Mesothelial cell of epicardium (in vitro differentiated cells): ENCODE measurements around the gene ACTL7A. TPM values are rescaled to one million over a fixed set of nuclear protein-coding genes. Genes with fewer than 3 reads are reported as not detected.

Experiments
- DNase-seq, 2 experiments: peaks; one replicate each; pipeline ENCODE4 v3.0.0; 2021; ENCODE audit warnings: low spot score in 2 of 2; ENCODE audit not compliant: unreplicated experiment in 2 of 2
- H3K27ac Mint-ChIP-seq: 2 replicates; pipeline ENCODE4 v1.8.0; 2021; ENCODE audit warnings: mixed read lengths
- H3K27me3 Mint-ChIP-seq: 2 replicates; pipeline ENCODE4 v1.8.0; 2021; ENCODE audit warnings: low read depth, mixed read lengths
- H3K36me3 Mint-ChIP-seq: 2 replicates; pipeline ENCODE4 v1.8.0; 2021; ENCODE audit warnings: mixed read lengths
- H3K4me1 Mint-ChIP-seq: 2 replicates; pipeline ENCODE4 v1.8.0; 2021; ENCODE audit warnings: mixed read lengths
- H3K4me3 Mint-ChIP-seq: 2 replicates; pipeline ENCODE4 v1.8.0; 2021; ENCODE audit warnings: mild to moderate bottlenecking, moderate library complexity, mixed read lengths
- H3K9me3 Mint-ChIP-seq: 2 replicates; pipeline ENCODE4 v1.8.0; 2021; ENCODE audit warnings: mixed read lengths
- total RNA-seq: library from RNA; stranded (reverse); gene quantifications from 3 replicates; pipeline ENCODE4 v1.2.1, GENCODE V29; 2021
- TF ChIP-seq, protein P1 (sequence below): fragments of 200-600 bp; sonication (generic); IDR thresholded peaks from one replicate; pipeline ENCODE4 v1.5.0; 2021; ENCODE audit warnings: antibody characterized with exemption; ENCODE audit not compliant: unreplicated experiment

ACTL7A gene
- total RNA-seq, 1 donor from 2014 or later, result not detected

DNA sequence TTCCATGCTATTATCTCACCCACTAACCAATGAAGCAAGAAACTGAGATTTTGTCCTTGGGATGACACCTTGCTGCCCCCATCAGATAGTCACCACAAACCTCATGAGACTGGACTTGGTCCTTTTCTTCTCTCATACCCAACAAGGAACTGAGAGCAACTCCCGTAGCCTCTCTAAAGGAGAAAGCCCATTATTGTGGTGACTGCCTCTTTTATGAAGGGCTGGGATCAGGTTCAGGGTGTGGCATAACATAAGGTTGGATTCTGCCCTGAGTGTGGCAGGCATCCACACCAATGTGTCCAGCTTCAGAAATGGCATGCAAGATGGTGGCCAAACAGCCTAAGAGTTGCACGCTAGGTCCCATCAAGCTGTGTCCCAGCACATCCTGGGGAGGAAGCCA, 1.3 kb upstream of the ACTL7A start:
- Mint-ChIP-seq H3K36me3 (peaks cover 2% of the 10 kb centered on the region), H3K4me1 (no peaks in the 10 kb centered on the region), H3K9me3 (no peaks in the 10 kb centered on the region), H3K27ac (no peak overlapping the region), H3K4me3 (no peak overlapping the region), H3K27me3 (peaks cover 4% of the 10 kb centered on the region)
- DNase-seq, result no peak
- TF ChIP-seq, protein P1, sequence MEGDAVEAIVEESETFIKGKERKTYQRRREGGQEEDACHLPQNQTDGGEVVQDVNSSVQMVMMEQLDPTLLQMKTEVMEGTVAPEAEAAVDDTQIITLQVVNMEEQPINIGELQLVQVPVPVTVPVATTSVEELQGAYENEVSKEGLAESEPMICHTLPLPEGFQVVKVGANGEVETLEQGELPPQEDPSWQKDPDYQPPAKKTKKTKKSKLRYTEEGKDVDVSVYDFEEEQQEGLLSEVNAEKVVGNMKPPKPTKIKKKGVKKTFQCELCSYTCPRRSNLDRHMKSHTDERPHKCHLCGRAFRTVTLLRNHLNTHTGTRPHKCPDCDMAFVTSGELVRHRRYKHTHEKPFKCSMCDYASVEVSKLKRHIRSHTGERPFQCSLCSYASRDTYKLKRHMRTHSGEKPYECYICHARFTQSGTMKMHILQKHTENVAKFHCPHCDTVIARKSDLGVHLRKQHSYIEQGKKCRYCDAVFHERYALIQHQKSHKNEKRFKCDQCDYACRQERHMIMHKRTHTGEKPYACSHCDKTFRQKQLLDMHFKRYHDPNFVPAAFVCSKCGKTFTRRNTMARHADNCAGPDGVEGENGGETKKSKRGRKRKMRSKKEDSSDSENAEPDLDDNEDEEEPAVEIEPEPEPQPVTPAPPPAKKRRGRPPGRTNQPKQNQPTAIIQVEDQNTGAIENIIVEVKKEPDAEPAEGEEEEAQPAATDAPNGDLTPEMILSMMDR, result no peak

- TF ChIP-seq, protein P1, result no peak
- no peaks in the 10 kb centered on the region for H3K9me3 Mint-ChIP-seq
- H3K27me3 Mint-ChIP-seq, result peaks cover 2% of the 10 kb centered on the region
- no peak overlapping the region for H3K4me3 Mint-ChIP-seq
- no peak for DNase-seq
- H3K36me3 Mint-ChIP-seq, result peaks cover 2% of the 10 kb centered on the region
- H3K4me1 Mint-ChIP-seq, result no peaks in the 10 kb centered on the region
- H3K27ac Mint-ChIP-seq, result no peak overlapping the region
These were observed 602 bp upstream of the ACTL7A start for GRCh38 chr9:108861464-108861863.

GRCh38 chr9:108863891-108864290, 1.8 kb downstream of the ACTL7A start:
- no peak overlapping the region for H3K27ac Mint-ChIP-seq
- H3K27me3 Mint-ChIP-seq, result no peaks in the 10 kb centered on the region
- H3K4me1 Mint-ChIP-seq, result no peaks in the 10 kb centered on the region
- peaks cover 19% of the 10 kb centered on the region for H3K36me3 Mint-ChIP-seq
- H3K4me3 Mint-ChIP-seq, result no peak overlapping the region
- H3K9me3 Mint-ChIP-seq, result no peaks in the 10 kb centered on the region
- TF ChIP-seq, protein P1, result no peak
- DNase-seq, result no peak

DNA sequence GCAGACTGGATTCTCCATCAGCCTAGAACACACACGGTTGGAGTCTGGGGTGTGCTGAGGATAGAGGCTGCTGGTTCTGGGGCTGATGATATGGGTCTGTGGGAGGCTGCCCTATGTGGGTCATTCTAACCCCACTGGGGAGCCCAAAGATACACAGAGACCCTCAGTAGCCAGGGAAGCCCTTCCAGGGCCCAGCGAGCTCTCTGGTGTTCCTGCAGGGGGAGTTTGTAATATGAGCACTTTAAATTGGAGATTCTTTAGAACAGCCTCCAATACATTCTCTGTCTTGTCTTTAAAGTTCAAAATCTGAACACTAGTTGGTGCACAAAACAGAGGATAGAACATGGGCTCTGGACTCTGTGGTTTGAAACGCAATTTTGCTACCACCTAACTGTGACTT, 2.4 kb downstream of the ACTL7A start:
- peaks cover 22% of the 10 kb centered on the region for H3K36me3 Mint-ChIP-seq
- DNase-seq, result no peak
- H3K27ac Mint-ChIP-seq, result no peak overlapping the region
- TF ChIP-seq, protein P1, result no peak
- no peaks in the 10 kb centered on the region for H3K4me1 Mint-ChIP-seq
- no peaks in the 10 kb centered on the region for H3K9me3 Mint-ChIP-seq
- no peak overlapping the region for H3K4me3 Mint-ChIP-seq
- no peaks in the 10 kb centered on the region for H3K27me3 Mint-ChIP-seq

- DNase-seq, result no peak
- no peak overlapping the region for H3K4me3 Mint-ChIP-seq
- H3K36me3 Mint-ChIP-seq, result peaks cover 23% of the 10 kb centered on the region
- H3K9me3 Mint-ChIP-seq, result no peaks in the 10 kb centered on the region
- H3K27ac Mint-ChIP-seq, result no peak overlapping the region
- H3K27me3 Mint-ChIP-seq, result no peaks in the 10 kb centered on the region
- H3K4me1 Mint-ChIP-seq, result no peaks in the 10 kb centered on the region
- TF ChIP-seq, protein P1, result no peak
These were observed 3.0 kb downstream of the ACTL7A start for GRCh38 chr9:108865037-108865436.

DNA sequence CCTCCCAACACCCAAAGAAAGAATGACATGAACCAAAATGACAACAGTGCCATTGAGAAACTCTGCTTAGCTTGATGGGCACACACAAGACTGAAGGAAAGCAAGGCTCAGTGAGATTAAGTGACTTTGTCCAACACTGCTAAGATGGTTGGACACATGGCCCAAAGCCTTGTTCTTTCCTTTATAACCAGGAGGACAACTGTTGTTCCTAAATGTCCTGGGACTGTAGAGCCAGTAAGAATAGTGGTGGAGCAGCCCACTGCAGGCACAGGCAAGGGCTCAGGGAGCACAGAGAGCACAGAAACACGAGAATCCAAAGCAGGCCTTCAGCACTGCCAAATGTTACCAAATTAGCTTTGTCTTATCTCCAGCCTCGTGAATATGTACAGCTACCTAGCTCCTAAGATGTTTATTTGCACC, 3.9 kb downstream of the ACTL7A start:
- Mint-ChIP-seq H3K27me3 (no peaks in the 10 kb centered on the region), H3K9me3 (peaks cover 4% of the 10 kb centered on the region), H3K4me3 (no peak overlapping the region)

More for the DNA sequence above, 3.9 kb downstream of the ACTL7A start:
- Mint-ChIP-seq H3K4me1 (no peaks in the 10 kb centered on the region), H3K36me3 (peaks cover 31% of the 10 kb centered on the region), H3K27ac (no peak overlapping the region)
- TF ChIP-seq, protein P1, result no peak
- no peak for DNase-seq
